ENCODE measurements around the gene SLC39A2.

SLC39A2 gene

GRCh38 chr14:21043974-21044618 is 45.0 kb downstream of the SLC39A2 start:
- in situ Hi-C loops (cut with HindIII; ENCODE audit: low sequenced_read_pairs): no loop called here
- no peak for DNase-seq (ENCODE audit: low read depth, low spot score)
- TF ChIP-seq CTCF (IDR thresholded peaks at IDR 0.05; ENCODE audit: low read depth, low read length): no peak
- no peak overlapping the region for H3K4me3 ChIP-seq (ENCODE audit: low read depth, low read length)

DNA sequence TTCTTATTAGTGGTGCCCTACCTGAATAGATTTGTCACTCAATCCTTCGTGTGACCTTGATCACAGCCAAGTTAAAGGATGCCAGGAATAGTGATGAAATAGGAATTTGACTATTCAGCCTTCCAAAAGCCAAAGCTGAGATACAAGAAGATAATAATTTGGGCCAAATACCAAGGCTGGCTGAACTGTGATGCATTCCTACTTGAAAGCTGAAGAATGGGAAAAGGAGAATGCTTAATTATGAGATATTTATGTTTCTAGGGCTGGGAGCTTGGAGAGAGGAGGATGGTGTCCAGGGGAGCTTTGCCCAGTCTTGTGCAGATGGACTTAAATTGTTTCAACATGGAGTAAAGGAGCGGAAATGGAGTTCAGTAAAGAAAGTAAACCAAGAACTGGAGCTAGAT is 48.3 kb downstream of the SLC39A2 start:
- DNase-seq (ENCODE audit: low read depth, low spot score): no peak
- in situ Hi-C loops (cut with HindIII; ENCODE audit: low sequenced_read_pairs): no loop called here
- no peak overlapping the region for H3K4me3 ChIP-seq (ENCODE audit: low read depth, low read length)
- no peak for TF ChIP-seq CTCF (IDR thresholded peaks at IDR 0.05; ENCODE audit: low read depth, low read length)

- no peak overlapping the region for H3K4me3 ChIP-seq (ENCODE audit: low read depth, low read length)
- no peak for DNase-seq (ENCODE audit: low read depth, low spot score)
- TF ChIP-seq CTCF (IDR thresholded peaks at IDR 0.05; ENCODE audit: low read depth, low read length): no peak
- in situ Hi-C loops (cut with HindIII; ENCODE audit: low sequenced_read_pairs): no loop called here
Measured at GRCh38 chr14:21048638-21049037, 49.5 kb downstream of the SLC39A2 start.

DNA sequence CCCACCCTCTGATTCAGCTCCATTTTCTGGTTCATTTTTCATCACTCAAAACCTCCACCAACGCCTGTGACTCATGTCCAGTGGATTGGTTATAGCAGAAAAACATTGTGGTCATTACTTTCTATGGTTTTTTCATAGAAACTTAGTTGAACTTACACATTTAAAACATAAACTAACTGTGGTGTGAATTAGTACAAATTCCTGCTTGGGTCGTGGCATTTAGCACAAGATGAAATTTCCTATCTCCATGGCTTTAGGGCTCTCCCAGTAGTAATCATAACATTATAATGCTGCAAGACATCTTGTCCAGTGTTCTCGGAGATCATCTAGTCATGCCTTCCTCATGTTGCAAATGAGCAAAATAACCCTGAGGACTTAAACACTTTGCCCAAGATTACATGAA is 50.2 kb downstream of the SLC39A2 start:
- H3K4me3 ChIP-seq (ENCODE audit: low read depth, low read length): no peak overlapping the region
- no peak for TF ChIP-seq CTCF (IDR thresholded peaks at IDR 0.05; ENCODE audit: low read depth, low read length)
- in situ Hi-C loops (cut with HindIII; ENCODE audit: low sequenced_read_pairs): no loop called here
- DNase-seq (ENCODE audit: low read depth, low spot score): no peak

- no peak for TF ChIP-seq CTCF (IDR thresholded peaks at IDR 0.05; ENCODE audit: low read depth, low read length)
- no peak for DNase-seq (ENCODE audit: low read depth, low spot score)
- H3K4me3 ChIP-seq (ENCODE audit: low read depth, low read length): no peak overlapping the region
- in situ Hi-C loops (cut with HindIII; ENCODE audit: low sequenced_read_pairs): no loop called here
Measured at GRCh38 chr14:21050597-21050996, 51.5 kb downstream of the SLC39A2 start.

Data from astrocyte of the spinal cord (primary cell).